SK-N-SH treated with all-trans-retinoic acid at 6 μM for 48 hours (cell line): Measurements from ENCODE around the gene XKR8.

ENCODE experiments used
- ARNTL ChIP-seq: fragments of 450-650 bp; formaldehyde crosslinking; IDR thresholded peaks from 2 replicates; pipeline ENCODE4 v1.5.0; 2020; ENCODE audit warnings: low read depth, mild to moderate bottlenecking, moderate library complexity, borderline replicate concordance
- ESRRG ChIP-seq: fragments of 250-450 bp; sonication (Bioruptor Pico); IDR thresholded peaks from 2 replicates; pipeline ENCODE4 v1.6.1; 2021; ENCODE audit warnings: mild to moderate bottlenecking
- OSR1 ChIP-seq: fragments of 250-450 bp; sonication (Bioruptor Pico); IDR thresholded peaks from 2 replicates; pipeline ENCODE4 v1.8.0; 2022; ENCODE audit warnings: moderate library complexity, mild to moderate bottlenecking, inconsistent platforms
- SNAI2 ChIP-seq: fragments of 250-450 bp; sonication (Bioruptor Pico); IDR thresholded peaks from 2 replicates; pipeline ENCODE4 v1.5.0; 2020; ENCODE audit warnings: mild to moderate bottlenecking, moderate library complexity
- TSHZ2 ChIP-seq: fragments of 250-450 bp; sonication (Bioruptor Pico); IDR thresholded peaks from 2 replicates; pipeline ENCODE4 v1.5.0; 2020; ENCODE audit warnings: mild to moderate bottlenecking, moderate library complexity
- ZFP3 ChIP-seq: fragments of 250-450 bp; sonication (Bioruptor Pico); IDR thresholded peaks from 2 replicates; pipeline ENCODE4 v1.5.0; 2020; ENCODE audit warnings: mild to moderate bottlenecking, moderate library complexity

GRCh38 chr1:27945020-27945419, 14.8 kb upstream of the XKR8 start:
- TF ChIP-seq ARNTL (CRISPR knock-in tag) (no peak), ESRRG (CRISPR knock-in tag) (no peak), OSR1 (no peak), ZFP3 (CRISPR knock-in tag) (no peak), TSHZ2 (no peak), SNAI2 (CRISPR knock-in tag) (no peak)
